ENCODE data around the gene ZNF646.

Gene ZNF646

DNA sequence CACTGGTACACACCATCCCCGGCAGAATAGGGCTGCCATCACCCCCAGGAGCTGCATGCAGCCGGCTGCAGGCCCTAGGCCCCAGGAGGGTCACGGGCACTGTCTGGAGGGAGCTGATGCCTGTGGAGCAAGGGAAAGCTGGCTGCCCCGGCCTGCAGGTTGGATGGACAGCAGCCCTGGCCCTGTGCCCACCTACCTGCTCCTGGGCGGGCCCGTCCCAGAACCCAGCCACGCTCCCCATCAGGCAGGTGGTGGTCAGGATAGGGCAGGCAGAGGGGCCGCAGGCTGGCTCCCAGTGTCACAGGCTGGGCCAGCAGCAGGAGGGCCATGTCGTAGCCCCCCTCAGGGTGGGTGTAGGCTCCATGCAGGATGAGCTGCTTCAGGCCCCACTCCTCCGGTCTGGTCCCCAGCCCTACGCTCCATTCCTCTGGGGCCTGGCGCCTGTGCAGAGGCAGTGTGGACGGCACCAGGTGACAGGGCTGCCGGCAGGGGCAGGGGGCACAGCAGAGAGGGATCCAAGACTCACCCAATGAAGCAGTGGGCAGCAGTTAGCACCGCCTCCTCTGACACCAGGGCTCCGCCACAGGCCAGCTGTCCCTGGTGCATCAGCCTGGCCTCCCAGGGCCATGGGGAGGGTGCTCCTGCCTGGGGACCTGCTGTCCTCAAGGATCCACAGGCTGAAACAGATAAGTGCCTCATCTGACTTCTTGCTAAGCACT lies 10.5 kb downstream of the ZNF646 start:
- no peaks in the 10 kb centered on the region; the same call in 1 of the 2 replicates for H3K79me2 ChIP-seq (ENCODE audit: insufficient read depth, low read length)
- H3F3A ChIP-seq (ENCODE audit: insufficient read depth): no peaks in the 10 kb centered on the region
- H2AFZ ChIP-seq (ENCODE audit: low read depth, low read length, severe bottlenecking): no peak overlapping the region
- H3K9ac ChIP-seq (ENCODE audit: low read length): no peak overlapping the region
- H3K27me3 ChIP-seq (ENCODE audit: low read length): no peaks in the 10 kb centered on the region
- no peak for TF ChIP-seq EZH2phosphoT487 (conservative IDR thresholded peaks at IDR 0.05; ENCODE audit: low read length)
- TF ChIP-seq, protein P1, sequence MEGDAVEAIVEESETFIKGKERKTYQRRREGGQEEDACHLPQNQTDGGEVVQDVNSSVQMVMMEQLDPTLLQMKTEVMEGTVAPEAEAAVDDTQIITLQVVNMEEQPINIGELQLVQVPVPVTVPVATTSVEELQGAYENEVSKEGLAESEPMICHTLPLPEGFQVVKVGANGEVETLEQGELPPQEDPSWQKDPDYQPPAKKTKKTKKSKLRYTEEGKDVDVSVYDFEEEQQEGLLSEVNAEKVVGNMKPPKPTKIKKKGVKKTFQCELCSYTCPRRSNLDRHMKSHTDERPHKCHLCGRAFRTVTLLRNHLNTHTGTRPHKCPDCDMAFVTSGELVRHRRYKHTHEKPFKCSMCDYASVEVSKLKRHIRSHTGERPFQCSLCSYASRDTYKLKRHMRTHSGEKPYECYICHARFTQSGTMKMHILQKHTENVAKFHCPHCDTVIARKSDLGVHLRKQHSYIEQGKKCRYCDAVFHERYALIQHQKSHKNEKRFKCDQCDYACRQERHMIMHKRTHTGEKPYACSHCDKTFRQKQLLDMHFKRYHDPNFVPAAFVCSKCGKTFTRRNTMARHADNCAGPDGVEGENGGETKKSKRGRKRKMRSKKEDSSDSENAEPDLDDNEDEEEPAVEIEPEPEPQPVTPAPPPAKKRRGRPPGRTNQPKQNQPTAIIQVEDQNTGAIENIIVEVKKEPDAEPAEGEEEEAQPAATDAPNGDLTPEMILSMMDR (IDR thresholded peaks at IDR 0.05; ENCODE audit: insufficient read depth, low read length, poor library complexity, severe bottlenecking): no peak
- H3K4me2 ChIP-seq (ENCODE audit: low read depth, low read length, poor library complexity, severe bottlenecking): no peak overlapping the region
- H3K36me3 ChIP-seq (ENCODE audit: low read length): no peaks in the 10 kb centered on the region
- H3K27ac ChIP-seq (ENCODE audit: low read depth, low read length): no peak overlapping the region
- H3K9me3 ChIP-seq (ENCODE audit: insufficient read depth, low read length): no peaks in the 10 kb centered on the region
- H3K9me2 ChIP-seq (replicated peaks; ENCODE audit: insufficient read depth, low read length): no peaks in the 10 kb centered on the region
- H3K4me3 ChIP-seq (ENCODE audit: insufficient read depth, low read length, poor library complexity, severe bottlenecking): no peak overlapping the region
- no peaks in the 10 kb centered on the region for H4K20me1 ChIP-seq (ENCODE audit: low read depth, low read length)

DNA sequence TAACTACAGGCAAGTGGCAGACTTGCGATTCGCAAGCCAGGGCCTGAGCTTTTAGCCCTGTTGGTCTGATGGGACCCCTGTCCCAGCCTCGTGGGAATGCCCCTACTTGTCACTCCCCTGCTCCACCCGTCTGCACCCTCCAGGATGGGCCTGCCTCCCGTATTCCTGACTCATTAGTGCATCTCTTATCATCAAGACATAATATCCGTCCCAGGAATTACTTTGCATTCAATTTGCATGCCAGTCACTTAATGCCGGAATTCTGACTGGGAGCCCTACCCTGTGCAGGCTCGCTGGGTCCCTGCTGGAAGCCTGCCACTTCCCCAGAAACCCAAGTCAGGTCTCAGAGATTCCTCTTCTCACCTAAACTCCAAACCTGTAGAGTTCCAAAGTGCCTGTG lies 11.2 kb downstream of the ZNF646 start:
- no peaks in the 10 kb centered on the region for H3K79me2 ChIP-seq (ENCODE audit: insufficient read depth, low read length)

DNA sequence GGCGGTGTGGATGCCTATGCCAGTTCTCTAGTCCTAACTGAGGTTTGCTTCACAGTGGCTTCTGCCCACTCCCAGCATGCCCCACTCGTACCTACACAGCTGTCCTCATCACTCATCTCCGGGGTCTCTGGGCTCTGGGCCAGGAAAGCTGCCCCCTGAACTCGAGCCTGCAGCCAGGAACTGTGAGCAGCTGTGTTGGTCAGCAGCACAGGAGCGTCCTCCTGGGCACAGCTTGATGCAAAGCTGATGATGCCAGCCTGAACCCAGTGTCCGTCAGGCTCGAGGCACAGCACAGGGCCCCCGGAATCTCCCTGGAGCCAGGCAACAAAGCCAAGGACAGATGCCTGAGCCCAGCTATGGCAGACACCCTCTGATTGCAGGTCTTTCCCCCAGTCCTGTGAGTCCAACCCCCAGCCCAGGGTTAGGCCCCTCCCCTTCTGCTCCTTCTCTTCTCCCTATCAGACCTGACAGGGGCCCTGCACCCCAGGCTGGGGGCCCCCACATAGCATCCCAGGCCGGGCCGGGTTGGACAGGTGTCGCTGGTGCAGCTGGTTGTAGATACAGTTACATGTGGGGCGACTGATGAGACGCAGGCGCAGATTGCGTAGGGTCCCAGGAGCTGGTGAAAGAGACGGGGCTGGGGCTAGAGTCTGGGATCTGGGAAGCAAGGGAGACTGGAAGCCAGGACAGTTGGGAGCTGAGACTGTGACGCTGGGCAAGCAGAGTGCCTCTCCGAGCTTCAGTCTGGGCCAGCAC lies 11.8 kb downstream of the ZNF646 start:
- Histone ChIP-seq H3K79me2 (ENCODE audit: insufficient read depth, low read length) (no peaks in the 10 kb centered on the region; the same call in 1 of the 2 replicates), H3F3A (ENCODE audit: insufficient read depth) (no peaks in the 10 kb centered on the region), H4K20me1 (ENCODE audit: low read depth, low read length) (no peaks in the 10 kb centered on the region), H3K9me2 (replicated peaks; ENCODE audit: insufficient read depth, low read length) (no peaks in the 10 kb centered on the region), H3K4me2 (ENCODE audit: low read depth, low read length, poor library complexity, severe bottlenecking) (no peak overlapping the region), H2AFZ (ENCODE audit: low read depth, low read length, severe bottlenecking) (no peak overlapping the region), H3K27ac (ENCODE audit: low read depth, low read length) (no peak overlapping the region), H3K4me3 (ENCODE audit: insufficient read depth, low read length, poor library complexity, severe bottlenecking) (no peak overlapping the region), H3K9me3 (ENCODE audit: insufficient read depth, low read length) (no peaks in the 10 kb centered on the region), H3K9ac (ENCODE audit: low read length) (no peak overlapping the region), H3K27me3 (ENCODE audit: low read length) (no peaks in the 10 kb centered on the region), H3K36me3 (ENCODE audit: low read length) (no peaks in the 10 kb centered on the region)
- TF ChIP-seq, protein P1 (IDR thresholded peaks at IDR 0.05; ENCODE audit: insufficient read depth, low read length, poor library complexity, severe bottlenecking): no peak
- no peak for TF ChIP-seq EZH2phosphoT487 (conservative IDR thresholded peaks at IDR 0.05; ENCODE audit: low read length)

More for the DNA sequence above, 11.2 kb downstream of the ZNF646 start:
- Histone ChIP-seq H3K9ac (ENCODE audit: low read length) (no peak overlapping the region), H2AFZ (ENCODE audit: low read depth, low read length, severe bottlenecking) (no peak overlapping the region), H3K36me3 (ENCODE audit: low read length) (no peaks in the 10 kb centered on the region), H3K4me3 (ENCODE audit: insufficient read depth, low read length, poor library complexity, severe bottlenecking) (no peak overlapping the region), H3K27ac (ENCODE audit: low read depth, low read length) (no peak overlapping the region), H3K4me2 (ENCODE audit: low read depth, low read length, poor library complexity, severe bottlenecking) (no peak overlapping the region), H3F3A (ENCODE audit: insufficient read depth) (no peaks in the 10 kb centered on the region), H3K9me2 (replicated peaks; ENCODE audit: insufficient read depth, low read length) (no peaks in the 10 kb centered on the region), H3K27me3 (ENCODE audit: low read length) (no peaks in the 10 kb centered on the region), H4K20me1 (ENCODE audit: low read depth, low read length) (no peaks in the 10 kb centered on the region), H3K9me3 (ENCODE audit: insufficient read depth, low read length) (no peaks in the 10 kb centered on the region)
- TF ChIP-seq EZH2phosphoT487 (conservative IDR thresholded peaks at IDR 0.05; ENCODE audit: low read length): no peak
- TF ChIP-seq, protein P1 (IDR thresholded peaks at IDR 0.05; ENCODE audit: insufficient read depth, low read length, poor library complexity, severe bottlenecking): no peak

Measured in SU-DHL-6 (cell line).